MM.1S (cell line): ENCODE results near the gene GNG12.

ENCODE experiments used
- EZH2 ChIP-seq: fragments of 300-600 bp; sonication (generic); optimal IDR thresholded peaks from 2 replicates; pipeline ENCODE3; 2017; ENCODE audit warnings: low read depth, mild to moderate bottlenecking, antibody characterized with exemption, low read length, mixed read lengths
- EZH2phosphoT487 ChIP-seq: fragments of 300-600 bp; sonication (generic); IDR thresholded peaks from 2 replicates; pipeline ENCODE4 v1.6.1; 2018; ENCODE audit warnings: antibody characterized with exemption, low read length
- TF ChIP-seq, protein P1 (sequence below): fragments of 300-600 bp; sonication (generic); IDR thresholded peaks from 2 replicates; pipeline ENCODE4 v1.5.1; 2016; ENCODE audit warnings: antibody characterized with exemption, low read length, mixed read lengths

DNA sequence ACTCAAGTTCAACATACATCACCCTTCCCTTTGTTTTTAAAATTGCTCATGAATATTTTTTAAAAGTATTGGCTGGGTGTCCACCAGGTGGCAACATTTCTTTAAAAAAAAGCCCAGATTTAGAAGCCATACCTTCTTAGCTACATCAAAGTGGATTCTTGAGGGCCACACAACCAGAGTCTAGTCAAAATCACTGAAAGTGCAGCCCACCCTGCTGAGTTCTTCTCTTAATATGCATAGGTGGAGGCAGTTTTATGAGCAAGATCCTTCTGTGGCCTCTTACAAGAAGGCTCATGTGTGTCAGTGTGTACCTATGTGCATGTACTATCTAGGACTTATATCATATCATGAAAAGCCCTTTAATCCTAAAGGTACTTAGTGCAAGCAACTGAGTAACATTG lies 16.9 kb upstream of the GNG12 start:
- TF ChIP-seq, protein P1, sequence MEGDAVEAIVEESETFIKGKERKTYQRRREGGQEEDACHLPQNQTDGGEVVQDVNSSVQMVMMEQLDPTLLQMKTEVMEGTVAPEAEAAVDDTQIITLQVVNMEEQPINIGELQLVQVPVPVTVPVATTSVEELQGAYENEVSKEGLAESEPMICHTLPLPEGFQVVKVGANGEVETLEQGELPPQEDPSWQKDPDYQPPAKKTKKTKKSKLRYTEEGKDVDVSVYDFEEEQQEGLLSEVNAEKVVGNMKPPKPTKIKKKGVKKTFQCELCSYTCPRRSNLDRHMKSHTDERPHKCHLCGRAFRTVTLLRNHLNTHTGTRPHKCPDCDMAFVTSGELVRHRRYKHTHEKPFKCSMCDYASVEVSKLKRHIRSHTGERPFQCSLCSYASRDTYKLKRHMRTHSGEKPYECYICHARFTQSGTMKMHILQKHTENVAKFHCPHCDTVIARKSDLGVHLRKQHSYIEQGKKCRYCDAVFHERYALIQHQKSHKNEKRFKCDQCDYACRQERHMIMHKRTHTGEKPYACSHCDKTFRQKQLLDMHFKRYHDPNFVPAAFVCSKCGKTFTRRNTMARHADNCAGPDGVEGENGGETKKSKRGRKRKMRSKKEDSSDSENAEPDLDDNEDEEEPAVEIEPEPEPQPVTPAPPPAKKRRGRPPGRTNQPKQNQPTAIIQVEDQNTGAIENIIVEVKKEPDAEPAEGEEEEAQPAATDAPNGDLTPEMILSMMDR, result peak; percentile 53
- TF ChIP-seq EZH2phosphoT487 (no peak), EZH2 (no peak)
